Mammary epithelial cell (primary cell): ENCODE results near the gene AUH.

Source experiments
- CTCF ChIP-seq, 2 donors: IDR thresholded peaks in 1 of 2; conservative IDR thresholded peaks in 1 of 2; 2 replicates each; pipeline ENCODE4 v1.5.1; 2011 to 2012; ENCODE audit warnings: inconsistent platforms in 2 of 2, low read length in 2 of 2, mild to moderate bottlenecking in 2 of 2, control low read depth in 1 of 2, low read depth in 1 of 2; ENCODE audit not compliant: insufficient read depth in 1 of 2; ENCODE audit errors: extremely low read depth in 1 of 2
- EZH2 ChIP-seq: IDR thresholded peaks from 2 replicates; pipeline ENCODE4 v1.6.1; 2012; ENCODE audit warnings: low read length, inconsistent platforms, borderline replicate concordance

- no peak for TF ChIP-seq CTCF (conservative IDR thresholded peaks at IDR 0.05 in 1 of 2, IDR thresholded peaks at IDR 0.05 in 1 of 2; ENCODE audit: extremely low read depth in 1 of 2, insufficient read depth in 1 of 2, low read depth in 1 of 2, low read length in 2 of 2)
- no peak for TF ChIP-seq EZH2
Observed at GRCh38 chr9:91192381-91193086, 169.2 kb downstream of the AUH start.
